ENCODE measurements around the gene FABP3. TPM values are rescaled to one million over a fixed set of nuclear protein-coding genes. Genes with fewer than 3 reads are reported as not detected.

FABP3 gene
- polyA plus RNA-seq, 1 experiment: 14.5 TPM

GRCh38 chr1:31335007-31335406 lies 37.9 kb downstream of the FABP3 start:
- CTCF ChIA-PET: interaction anchor here (1.0 to 2.6 kb wide), 3 partner anchors 10 to 151 kb away, joined by 3 to 35 read pairs (median 3); no protein-coding TSS in a partner anchor
- Histone ChIP-seq H3K27ac (ENCODE audit: low read depth, low read length) (no peak overlapping the region), H3K4me3 (ENCODE audit: low read depth, low read length) (no peak overlapping the region), H3K9me3 (ENCODE audit: control insufficient read depth, insufficient read depth, low read length) (no peaks in the 10 kb centered on the region), H3K27me3 (ENCODE audit: control insufficient read depth, insufficient read depth, low read length) (no peaks in the 10 kb centered on the region)
- TF ChIP-seq, protein P1, sequence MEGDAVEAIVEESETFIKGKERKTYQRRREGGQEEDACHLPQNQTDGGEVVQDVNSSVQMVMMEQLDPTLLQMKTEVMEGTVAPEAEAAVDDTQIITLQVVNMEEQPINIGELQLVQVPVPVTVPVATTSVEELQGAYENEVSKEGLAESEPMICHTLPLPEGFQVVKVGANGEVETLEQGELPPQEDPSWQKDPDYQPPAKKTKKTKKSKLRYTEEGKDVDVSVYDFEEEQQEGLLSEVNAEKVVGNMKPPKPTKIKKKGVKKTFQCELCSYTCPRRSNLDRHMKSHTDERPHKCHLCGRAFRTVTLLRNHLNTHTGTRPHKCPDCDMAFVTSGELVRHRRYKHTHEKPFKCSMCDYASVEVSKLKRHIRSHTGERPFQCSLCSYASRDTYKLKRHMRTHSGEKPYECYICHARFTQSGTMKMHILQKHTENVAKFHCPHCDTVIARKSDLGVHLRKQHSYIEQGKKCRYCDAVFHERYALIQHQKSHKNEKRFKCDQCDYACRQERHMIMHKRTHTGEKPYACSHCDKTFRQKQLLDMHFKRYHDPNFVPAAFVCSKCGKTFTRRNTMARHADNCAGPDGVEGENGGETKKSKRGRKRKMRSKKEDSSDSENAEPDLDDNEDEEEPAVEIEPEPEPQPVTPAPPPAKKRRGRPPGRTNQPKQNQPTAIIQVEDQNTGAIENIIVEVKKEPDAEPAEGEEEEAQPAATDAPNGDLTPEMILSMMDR (IDR thresholded peaks at IDR 0.05; ENCODE audit: low read depth, low read length): peak; percentile 63
- POLR2A ChIA-PET: no interaction called here
- peak; percentile 2 for DNase-seq (ENCODE audit: low read depth, low spot score)

DNA sequence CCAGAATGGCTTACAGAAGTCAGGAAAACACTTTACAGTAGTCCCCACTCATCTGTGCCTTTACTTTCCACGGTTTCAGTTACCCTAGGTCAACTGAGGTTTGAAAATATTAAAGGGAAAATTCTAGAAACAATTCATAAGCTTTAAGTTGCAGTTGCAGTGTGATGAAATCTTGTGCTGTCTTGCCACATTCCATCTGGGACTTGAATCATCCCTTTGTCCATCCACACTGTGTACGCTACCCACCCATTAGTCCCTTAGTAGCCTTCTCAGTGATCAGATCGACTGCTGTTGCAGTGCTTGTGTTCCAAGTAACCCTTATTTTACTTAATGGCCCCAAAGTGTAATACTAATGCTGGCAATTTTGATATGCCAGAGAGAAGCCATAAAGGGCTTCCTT lies 45.5 kb downstream of the FABP3 start:
- Histone ChIP-seq H3K27me3 (ENCODE audit: control insufficient read depth, insufficient read depth, low read length) (no peaks in the 10 kb centered on the region), H3K27ac (ENCODE audit: low read depth, low read length) (no peak overlapping the region), H3K9me3 (ENCODE audit: control insufficient read depth, insufficient read depth, low read length) (no peaks in the 10 kb centered on the region; the same call in 1 of the 2 replicates), H3K4me3 (ENCODE audit: low read depth, low read length) (no peak overlapping the region)
- DNase-seq (ENCODE audit: low read depth, low spot score): no peak
- TF ChIP-seq, protein P1 (IDR thresholded peaks at IDR 0.05; ENCODE audit: low read depth, low read length): no peak
- ChIA-PET POLR2A (no interaction called here), CTCF (interaction anchor here (0.7 kb wide), 1 partner anchor 9 kb away, joined by 3 read pairs; no protein-coding TSS in a partner anchor)

DNA sequence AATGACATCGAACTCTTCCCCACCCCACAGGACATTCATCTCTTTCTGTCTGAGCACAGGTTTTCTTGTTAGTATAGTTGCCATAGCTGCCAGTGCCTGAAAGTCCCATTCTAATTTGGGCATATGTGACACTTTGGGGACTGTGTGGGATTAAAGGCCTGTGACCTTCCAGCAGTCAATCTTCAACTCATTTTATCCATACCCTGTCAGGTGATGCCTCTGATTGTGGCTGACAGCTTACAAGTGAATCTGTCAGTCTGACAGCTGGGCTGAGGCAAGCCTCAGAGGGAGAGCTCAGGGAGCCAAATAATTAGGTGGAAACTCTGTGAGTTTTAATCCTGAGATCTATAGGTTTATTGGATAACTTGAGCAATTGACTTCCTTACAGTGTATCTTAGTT lies 46.4 kb downstream of the FABP3 start:
- no peak overlapping the region for H3K27ac ChIP-seq (ENCODE audit: low read depth, low read length)
- no peak for DNase-seq (ENCODE audit: low read depth, low spot score)
- H3K9me3 ChIP-seq (ENCODE audit: control insufficient read depth, insufficient read depth, low read length): no peaks in the 10 kb centered on the region; the same call in 1 of the 2 replicates
- TF ChIP-seq, protein P1 (IDR thresholded peaks at IDR 0.05; ENCODE audit: low read depth, low read length): no peak
- POLR2A ChIA-PET: interaction anchor here (0.7 kb wide), 1 partner anchor 131 kb away, joined by 3 read pairs; no protein-coding TSS in a partner anchor
- no peak overlapping the region for H3K4me3 ChIP-seq (ENCODE audit: low read depth, low read length)
- no peaks in the 10 kb centered on the region for H3K27me3 ChIP-seq (ENCODE audit: control insufficient read depth, insufficient read depth, low read length)
- CTCF ChIA-PET: no interaction called here

GRCh38 chr1:31324992-31325391 lies 47.9 kb downstream of the FABP3 start:
- DNase-seq (ENCODE audit: low read depth, low spot score): no peak
- TF ChIP-seq, protein P1 (IDR thresholded peaks at IDR 0.05; ENCODE audit: low read depth, low read length): no peak
- ChIA-PET POLR2A (no interaction called here), CTCF (no interaction called here)
- no peak overlapping the region for H3K4me3 ChIP-seq (ENCODE audit: low read depth, low read length)
- H3K27me3 ChIP-seq (ENCODE audit: control insufficient read depth, insufficient read depth, low read length): no peaks in the 10 kb centered on the region
- H3K27ac ChIP-seq (ENCODE audit: low read depth, low read length): no peak overlapping the region
- no peaks in the 10 kb centered on the region; the same call in 1 of the 2 replicates for H3K9me3 ChIP-seq (ENCODE audit: control insufficient read depth, insufficient read depth, low read length)

GRCh38 chr1:31324093-31324492 lies 48.8 kb downstream of the FABP3 start:
- no peak overlapping the region for H3K27ac ChIP-seq (ENCODE audit: low read depth, low read length)
- no peaks in the 10 kb centered on the region for H3K27me3 ChIP-seq (ENCODE audit: control insufficient read depth, insufficient read depth, low read length)
- TF ChIP-seq, protein P1 (IDR thresholded peaks at IDR 0.05; ENCODE audit: low read depth, low read length): no peak
- H3K4me3 ChIP-seq (ENCODE audit: low read depth, low read length): no peak overlapping the region
- ChIA-PET POLR2A (no interaction called here), CTCF (no interaction called here)
- no peak for DNase-seq (ENCODE audit: low read depth, low spot score)
- H3K9me3 ChIP-seq (ENCODE audit: control insufficient read depth, insufficient read depth, low read length): no peaks in the 10 kb centered on the region; the same call in 1 of the 2 replicates
